SK-N-SH (cell line): Measurements from ENCODE around the gene HOXC11. TPM values are rescaled to one million over a fixed set of nuclear protein-coding genes. Genes with fewer than 3 reads are reported as not detected.

Experiments used
- CTCF ChIA-PET: fragments of 300-600, 350-600 bp; formaldehyde crosslinking; extraction: SDS; loops from one replicate; lab custom pipeline; 2021; lab: Yijun Ruan, JAX
- POLR2A ChIA-PET: fragments of 350-600 bp; sonication (Branson Sonifier 250); formaldehyde crosslinking; extraction: SDS; loops from one replicate; lab custom pipeline; 2020; ENCODE audit warnings: antibody characterized with exemption, inconsistent platforms; lab: Yijun Ruan, JAX
- DNase-seq: peaks from one replicate; pipeline ENCODE4 v3.0.0; 2012
- H2AFZ ChIP-seq: fragments of 200-600 bp; sonication (generic); 2 replicates; pipeline ENCODE4 v1.8.1; 2016; ENCODE audit warnings: antibody characterized with exemption, mild to moderate bottlenecking, low read depth
- H3F3A ChIP-seq: fragments of 200-600 bp; sonication (generic); replicated peaks from 2 replicates; pipeline ENCODE3; 2016; ENCODE audit warnings: antibody characterized with exemption, mild to moderate bottlenecking; ENCODE audit not compliant: insufficient read depth
- H3K27ac ChIP-seq, 2 experiments: fragments of 200-500 bp in 1 of 2; fragments of 200-600 bp in 1 of 2; sonication (Bioruptor generic) in 1 of 2; sonication (generic), shearing (Covaris generic) in 1 of 2; 2 replicates each; pipeline versions ENCODE4 v1.5.1 to v1.6.1; 2014 to 2016; ENCODE audit warnings: low read depth in 2 of 2, inconsistent platforms in 1 of 2, low read length in 1 of 2, mild to moderate bottlenecking in 1 of 2, mixed read lengths in 1 of 2
- H3K27me3 ChIP-seq: fragments of 200-600 bp; sonication (generic), shearing (Covaris generic); 2 replicates; pipeline ENCODE4 v1.6.1; 2016; ENCODE audit warnings: mixed run types; ENCODE audit not compliant: insufficient read depth
- H3K36me3 ChIP-seq, 2 experiments: fragments of 200-500 bp in 1 of 2; fragments of 200-600 bp in 1 of 2; sonication (Bioruptor generic) in 1 of 2; sonication (generic) in 1 of 2; replicated peaks in 1 of 2; 2 replicates each; pipeline versions ENCODE3 to v1.5.1; 2014 to 2016; ENCODE audit warnings: low read length in 1 of 2, mild to moderate bottlenecking in 1 of 2; ENCODE audit not compliant: insufficient read depth in 2 of 2, control insufficient read depth in 1 of 2
- H3K4me1 ChIP-seq, 2 experiments: fragments of 200-500 bp in 1 of 2; fragments of 200-600 bp in 1 of 2; sonication (Bioruptor generic) in 1 of 2; sonication (generic), shearing (Covaris generic) in 1 of 2; 2 replicates each; pipeline versions ENCODE4 v1.5.1 to v1.6.1; 2014 to 2016; ENCODE audit warnings: low read depth in 1 of 2, low read length in 1 of 2, mixed run types in 1 of 2; ENCODE audit not compliant: insufficient read depth in 2 of 2, control insufficient read depth in 1 of 2
- H3K4me2 ChIP-seq: fragments of 200-600 bp; sonication (generic), shearing (Covaris generic); 2 replicates; pipeline ENCODE4 v1.6.1; 2017; ENCODE audit warnings: mixed run types
- H3K4me3 ChIP-seq, 2 experiments: fragments of 200-500 bp in 1 of 2; fragments of 200-600 bp in 1 of 2; sonication (Bioruptor generic) in 1 of 2; sonication (generic), shearing (Covaris generic) in 1 of 2; 2 replicates each; pipeline versions ENCODE4 v1.5.1 to v1.8.1; 2014 to 2016; ENCODE audit warnings: low read depth in 2 of 2, inconsistent platforms in 1 of 2, low read length in 1 of 2, mild to moderate bottlenecking in 1 of 2, mixed read lengths in 1 of 2, moderate library complexity in 1 of 2
- H3K79me2 ChIP-seq: fragments of 200-600 bp; sonication (generic); 2 replicates; pipeline ENCODE4 v1.8.1; 2017; ENCODE audit warnings: mild to moderate bottlenecking; ENCODE audit not compliant: insufficient read depth
- H3K9ac ChIP-seq: fragments of 200-600 bp; sonication (generic); 2 replicates; pipeline ENCODE4 v1.6.1; 2017; ENCODE audit warnings: mixed run types
- H3K9me2 ChIP-seq: fragments of 200-600 bp; sonication (generic); 2 replicates; pipeline ENCODE4 v1.6.1; 2017; ENCODE audit warnings: mixed run types
- H3K9me3 ChIP-seq: fragments of 200-600 bp; sonication (generic); 2 replicates; pipeline ENCODE4 v1.6.1; 2017; ENCODE audit warnings: mixed run types, mild to moderate bottlenecking, moderate library complexity
- H4K20me1 ChIP-seq: fragments of 200-600 bp; sonication (generic); 2 replicates; pipeline ENCODE4 v1.6.1; 2017; ENCODE audit warnings: mild to moderate bottlenecking, mixed run types; ENCODE audit not compliant: insufficient read depth
- ELF1 ChIP-seq: IDR thresholded peaks from 2 replicates; pipeline ENCODE4 v1.4.0; 2012
- EP300 ChIP-seq, 2 experiments: IDR thresholded peaks; 2 replicates each; pipeline versions ENCODE4 v1.4.0 to v1.6.1; 2012; ENCODE audit warnings: borderline replicate concordance in 1 of 2, low read depth in 1 of 2, low read length in 1 of 2
- EZH2phosphoT487 ChIP-seq: fragments of 200-600 bp; sonication (generic); IDR thresholded peaks from 2 replicates; pipeline ENCODE4 v1.6.1; 2017; ENCODE audit warnings: low read depth, mixed run types, mild to moderate bottlenecking, antibody characterized with exemption, moderate library complexity, borderline replicate concordance
- FOXJ3 ChIP-seq: sonication (generic); formaldehyde crosslinking; IDR thresholded peaks from 2 replicates; pipeline ENCODE4 v1.5.1; 2020; ENCODE audit warnings: mild to moderate bottlenecking, missing genetic modification reagents
- JUND ChIP-seq: IDR thresholded peaks from 2 replicates; pipeline ENCODE4 v1.4.0; 2012
- NFIC ChIP-seq: IDR thresholded peaks from 2 replicates; pipeline ENCODE4 v1.4.0; 2012; ENCODE audit warnings: borderline replicate concordance
- NRF1 ChIP-seq: IDR thresholded peaks from 2 replicates; pipeline ENCODE4 v1.6.1; 2012; ENCODE audit warnings: low read depth, mild to moderate bottlenecking, low read length
- RAD21 ChIP-seq: IDR thresholded peaks from 2 replicates; pipeline ENCODE4 v1.6.1; 2012; ENCODE audit warnings: mild to moderate bottlenecking, low read length
- SMC3 ChIP-seq: IDR thresholded peaks from 2 replicates; pipeline ENCODE4 v1.6.1; 2012; ENCODE audit warnings: low read depth, low read length, improper control_type of control experiment
- TAF1 ChIP-seq: IDR thresholded peaks from 2 replicates; pipeline ENCODE4 v1.6.1; 2012; ENCODE audit warnings: low read depth, mild to moderate bottlenecking, low read length, moderate library complexity, borderline replicate concordance
- YY1 ChIP-seq: IDR thresholded peaks from 2 replicates; pipeline ENCODE4 v1.4.0; 2012; ENCODE audit warnings: low read depth, mild to moderate bottlenecking
- WGBS: methylation state at CpG from one replicate; pipeline ENCODE4 v1.1.6; 2017; ENCODE audit warnings: low lambda C conversion rate; 5-methylcytosine and 5-hydroxymethylcytosine counted together
- polyA plus RNA-seq, 3 experiments: library from polyadenylated mRNA; depleted of rRNA; stranded (reverse); fragments of >200 nt; gene quantifications; 2 replicates each; pipeline ENCODE4 v1.2.3, GENCODE V29; 2012
- TF ChIP-seq, protein P1 (sequence below): IDR thresholded peaks from 2 replicates; pipeline ENCODE4 v1.4.0; 2012; ENCODE audit warnings: low read depth, borderline replicate concordance
- TF ChIP-seq, protein P2 (sequence below): IDR thresholded peaks from 2 replicates; pipeline ENCODE4; 2012
- TF ChIP-seq, protein P3 (sequence below): fragments of 200-600 bp; sonication (generic); IDR thresholded peaks from 2 replicates; pipeline ENCODE4 v1.6.1; 2017; ENCODE audit warnings: antibody characterized with exemption, mild to moderate bottlenecking, moderate library complexity
- TF ChIP-seq, protein P4 (sequence below): fragments of 150-350 bp; IDR thresholded peaks from 2 replicates; pipeline ENCODE4 v1.6.1; 2016; ENCODE audit warnings: mild to moderate bottlenecking, low read depth, low read length

HOXC11 gene
- polyA plus RNA-seq, 1 of the 3 experiments (the other 2 are of a cell fraction): not detected

DNA sequence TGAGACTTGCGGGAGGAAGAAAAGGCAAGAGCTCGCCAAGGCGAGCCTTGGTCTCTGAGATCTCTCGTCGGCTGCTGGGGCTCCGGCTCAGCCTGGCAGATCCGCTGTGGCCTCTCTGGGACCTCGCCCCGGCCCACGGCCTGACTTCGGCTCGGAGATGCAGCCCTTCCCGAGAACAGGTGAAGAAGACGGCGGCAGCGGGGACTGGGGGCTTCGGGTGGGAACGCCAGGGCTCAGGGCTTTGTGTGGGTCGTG, 21.0 kb downstream of the HOXC11 start (continued):
- no peak for TF ChIP-seq EP300 (IDR thresholded peaks at IDR 0.05; ENCODE audit: borderline replicate concordance in 1 of 2, low read depth in 1 of 2, low read length in 1 of 2)

DNA sequence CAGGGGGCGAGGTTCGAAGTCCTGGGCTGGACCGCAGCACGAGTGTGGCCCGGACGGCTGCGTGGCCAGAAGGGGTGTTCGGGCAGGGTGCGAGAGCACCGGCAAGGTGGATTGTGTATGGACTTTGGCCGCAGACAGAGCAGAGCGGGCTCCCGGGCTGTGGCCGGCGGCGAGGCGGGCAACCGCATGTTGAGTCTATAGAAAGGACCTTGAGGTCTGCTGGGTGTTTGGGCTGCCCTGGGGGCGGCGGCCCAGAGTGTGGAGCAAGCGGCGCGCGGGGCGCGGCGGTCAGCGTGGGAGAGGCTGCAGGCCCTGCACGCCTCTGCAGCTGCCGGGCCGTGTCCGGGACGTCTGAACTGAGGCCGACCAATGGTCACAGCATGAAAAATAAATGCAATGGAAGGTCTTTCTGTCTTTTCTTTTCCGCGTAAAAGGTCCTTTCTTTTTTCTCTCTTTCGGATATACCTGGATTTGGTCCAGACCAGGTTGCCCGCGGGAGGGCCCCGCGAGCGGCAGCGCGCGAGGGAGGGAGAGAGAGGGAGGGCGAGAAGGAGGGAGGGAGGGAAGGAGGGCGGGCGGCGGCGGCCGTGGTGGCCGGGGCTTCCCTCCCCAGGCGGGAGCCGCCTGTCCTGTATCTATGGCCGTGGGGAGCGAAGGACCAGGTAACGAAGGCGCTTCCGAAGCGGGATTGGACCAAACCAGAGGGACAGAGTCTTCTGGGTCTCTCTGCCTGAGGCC, 21.5 kb downstream of the HOXC11 start:
- Histone ChIP-seq H3K36me3 (no peaks in the 10 kb centered on the region), H3K9me3 (no peaks in the 10 kb centered on the region), H4K20me1 (no peaks in the 10 kb centered on the region), H3K4me3 (no peak overlapping the region; a peak in 1 of 4 replicates), H3K27ac (no peak overlapping the region), H3F3A (peaks cover 5% of the 10 kb centered on the region), H3K9ac (no peak overlapping the region), H3K79me2 (no peaks in the 10 kb centered on the region), H2AFZ (no peak overlapping the region), H3K9me2 (no peaks in the 10 kb centered on the region), H3K4me1 (peaks cover 0 to 9% of the 10 kb centered on the region in 2 experiments; a peak in 2 of 4 replicates), H3K27me3 (peaks cover 81% of the 10 kb centered on the region), H3K4me2 (peak overlapping the region; percentile 33; the same call in 1 of the 2 replicates)
- DNase-seq: peak; percentile 55
- 44% methylated on average over 41 of the region's 60 CpGs for WGBS
- TF ChIP-seq RAD21 (no peak), TAF1 (no peak), NRF1 (no peak)
- TF ChIP-seq, protein P1, sequence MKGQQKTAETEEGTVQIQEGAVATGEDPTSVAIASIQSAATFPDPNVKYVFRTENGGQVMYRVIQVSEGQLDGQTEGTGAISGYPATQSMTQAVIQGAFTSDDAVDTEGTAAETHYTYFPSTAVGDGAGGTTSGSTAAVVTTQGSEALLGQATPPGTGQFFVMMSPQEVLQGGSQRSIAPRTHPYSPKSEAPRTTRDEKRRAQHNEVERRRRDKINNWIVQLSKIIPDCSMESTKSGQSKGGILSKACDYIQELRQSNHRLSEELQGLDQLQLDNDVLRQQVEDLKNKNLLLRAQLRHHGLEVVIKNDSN: no peak
- ChIA-PET POLR2A (interaction anchor here (0.6 kb wide), 1 partner anchor 321 kb away, joined by 5 read pairs; no protein-coding TSS in a partner anchor), CTCF (interaction anchor here (12.5 to 24.5 kb wide), 4 partner anchors 8 to 220 kb away, joined by 188 to 568 read pairs (median 203); partner anchors contain the start of genes HOXC10 and SMUG1)

DNA sequence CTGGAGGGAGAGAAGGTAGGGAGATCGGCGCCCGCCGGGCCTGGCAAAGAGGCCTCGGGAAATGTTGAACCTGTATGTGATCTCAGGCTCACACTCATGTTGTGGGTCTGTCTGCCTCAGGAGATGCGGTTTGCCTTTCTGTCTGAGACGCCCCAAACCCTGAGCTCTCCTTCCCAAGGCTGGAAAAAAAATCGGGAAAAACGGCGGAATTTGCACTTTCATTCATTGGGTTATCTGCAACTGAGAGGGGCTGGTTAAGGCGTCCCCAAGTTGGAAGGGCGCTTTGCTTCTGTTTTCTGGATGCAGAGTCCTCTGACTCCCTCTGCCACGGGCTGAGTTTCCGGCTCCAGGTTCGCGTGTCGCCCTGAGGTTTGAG, 22.1 kb downstream of the HOXC11 start:
- no peak overlapping the region for H3K9ac ChIP-seq
- DNase-seq: no peak
- no peak overlapping the region for H3K27ac ChIP-seq
- no peak overlapping the region; a peak in 1 of 4 replicates for H3K4me3 ChIP-seq
- ChIA-PET POLR2A (no interaction called here), CTCF (interaction anchor here (12.5 to 24.5 kb wide), 4 partner anchors 9 to 220 kb away, joined by 188 to 568 read pairs (median 203); partner anchors contain the start of genes HOXC10 and SMUG1)
- TF ChIP-seq FOXJ3 (CRISPR knock-in tag) (no peak), ELF1 (no peak), YY1 (no peak), EZH2phosphoT487 (no peak), JUND (no peak), TAF1 (no peak), SMC3 (no peak), NFIC (no peak)
- TF ChIP-seq, protein P2, sequence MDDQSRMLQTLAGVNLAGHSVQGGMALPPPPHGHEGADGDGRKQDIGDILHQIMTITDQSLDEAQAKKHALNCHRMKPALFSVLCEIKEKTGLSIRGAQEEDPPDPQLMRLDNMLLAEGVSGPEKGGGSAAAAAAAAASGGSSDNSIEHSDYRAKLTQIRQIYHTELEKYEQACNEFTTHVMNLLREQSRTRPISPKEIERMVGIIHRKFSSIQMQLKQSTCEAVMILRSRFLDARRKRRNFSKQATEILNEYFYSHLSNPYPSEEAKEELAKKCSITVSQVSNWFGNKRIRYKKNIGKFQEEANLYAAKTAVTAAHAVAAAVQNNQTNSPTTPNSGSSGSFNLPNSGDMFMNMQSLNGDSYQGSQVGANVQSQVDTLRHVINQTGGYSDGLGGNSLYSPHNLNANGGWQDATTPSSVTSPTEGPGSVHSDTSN: no peak
- TF ChIP-seq, protein P3, sequence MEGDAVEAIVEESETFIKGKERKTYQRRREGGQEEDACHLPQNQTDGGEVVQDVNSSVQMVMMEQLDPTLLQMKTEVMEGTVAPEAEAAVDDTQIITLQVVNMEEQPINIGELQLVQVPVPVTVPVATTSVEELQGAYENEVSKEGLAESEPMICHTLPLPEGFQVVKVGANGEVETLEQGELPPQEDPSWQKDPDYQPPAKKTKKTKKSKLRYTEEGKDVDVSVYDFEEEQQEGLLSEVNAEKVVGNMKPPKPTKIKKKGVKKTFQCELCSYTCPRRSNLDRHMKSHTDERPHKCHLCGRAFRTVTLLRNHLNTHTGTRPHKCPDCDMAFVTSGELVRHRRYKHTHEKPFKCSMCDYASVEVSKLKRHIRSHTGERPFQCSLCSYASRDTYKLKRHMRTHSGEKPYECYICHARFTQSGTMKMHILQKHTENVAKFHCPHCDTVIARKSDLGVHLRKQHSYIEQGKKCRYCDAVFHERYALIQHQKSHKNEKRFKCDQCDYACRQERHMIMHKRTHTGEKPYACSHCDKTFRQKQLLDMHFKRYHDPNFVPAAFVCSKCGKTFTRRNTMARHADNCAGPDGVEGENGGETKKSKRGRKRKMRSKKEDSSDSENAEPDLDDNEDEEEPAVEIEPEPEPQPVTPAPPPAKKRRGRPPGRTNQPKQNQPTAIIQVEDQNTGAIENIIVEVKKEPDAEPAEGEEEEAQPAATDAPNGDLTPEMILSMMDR: no peak
- TF ChIP-seq, protein P1: no peak
- TF ChIP-seq, protein P4, sequence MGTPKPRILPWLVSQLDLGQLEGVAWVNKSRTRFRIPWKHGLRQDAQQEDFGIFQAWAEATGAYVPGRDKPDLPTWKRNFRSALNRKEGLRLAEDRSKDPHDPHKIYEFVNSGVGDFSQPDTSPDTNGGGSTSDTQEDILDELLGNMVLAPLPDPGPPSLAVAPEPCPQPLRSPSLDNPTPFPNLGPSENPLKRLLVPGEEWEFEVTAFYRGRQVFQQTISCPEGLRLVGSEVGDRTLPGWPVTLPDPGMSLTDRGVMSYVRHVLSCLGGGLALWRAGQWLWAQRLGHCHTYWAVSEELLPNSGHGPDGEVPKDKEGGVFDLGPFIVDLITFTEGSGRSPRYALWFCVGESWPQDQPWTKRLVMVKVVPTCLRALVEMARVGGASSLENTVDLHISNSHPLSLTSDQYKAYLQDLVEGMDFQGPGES: no peak
- H2AFZ ChIP-seq: no peak overlapping the region
- no peaks in the 10 kb centered on the region for H3K9me3 ChIP-seq
- peaks cover 0 to 9% of the 10 kb centered on the region in 2 experiments; a peak in 2 of 4 replicates for H3K4me1 ChIP-seq
- no peaks in the 10 kb centered on the region for H3K9me2 ChIP-seq
- no peaks in the 10 kb centered on the region for H3K36me3 ChIP-seq
- 54% methylated on average over 17 of the region's 17 CpGs for WGBS
- H3K27me3 ChIP-seq: peaks cover 75% of the 10 kb centered on the region
- no peak overlapping the region for H3K4me2 ChIP-seq
- H3F3A ChIP-seq: peaks cover 5% of the 10 kb centered on the region
- no peaks in the 10 kb centered on the region for H4K20me1 ChIP-seq
- H3K79me2 ChIP-seq: no peaks in the 10 kb centered on the region
